ENCODE data around the gene CLASP2.
"Not testable (repeated sequence)": the region's sequence is repeated elsewhere in the genome, so short reads cannot be mapped to it uniquely, and the experiment has no call there.

Gene CLASP2

DNA sequence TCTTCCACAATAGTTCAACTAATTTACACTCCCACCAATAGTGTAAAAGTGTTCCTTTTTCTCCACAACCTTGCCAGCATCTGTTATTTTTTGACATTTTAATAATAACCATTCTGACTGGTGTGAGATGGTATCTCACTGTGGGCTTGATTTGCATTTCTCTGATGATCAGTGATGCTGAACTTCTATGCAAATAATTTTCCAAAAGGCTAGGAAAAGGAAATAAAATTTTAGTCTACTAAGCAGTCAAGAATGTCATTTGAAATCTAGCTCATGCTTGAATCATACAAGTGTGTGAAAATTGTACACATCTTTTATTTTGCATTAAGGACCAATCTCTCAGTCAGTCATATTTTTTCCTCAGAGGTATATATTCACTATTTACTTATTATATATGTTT is 176.1 kb downstream of the CLASP2 start:
- DNase-seq: no peak

DNA sequence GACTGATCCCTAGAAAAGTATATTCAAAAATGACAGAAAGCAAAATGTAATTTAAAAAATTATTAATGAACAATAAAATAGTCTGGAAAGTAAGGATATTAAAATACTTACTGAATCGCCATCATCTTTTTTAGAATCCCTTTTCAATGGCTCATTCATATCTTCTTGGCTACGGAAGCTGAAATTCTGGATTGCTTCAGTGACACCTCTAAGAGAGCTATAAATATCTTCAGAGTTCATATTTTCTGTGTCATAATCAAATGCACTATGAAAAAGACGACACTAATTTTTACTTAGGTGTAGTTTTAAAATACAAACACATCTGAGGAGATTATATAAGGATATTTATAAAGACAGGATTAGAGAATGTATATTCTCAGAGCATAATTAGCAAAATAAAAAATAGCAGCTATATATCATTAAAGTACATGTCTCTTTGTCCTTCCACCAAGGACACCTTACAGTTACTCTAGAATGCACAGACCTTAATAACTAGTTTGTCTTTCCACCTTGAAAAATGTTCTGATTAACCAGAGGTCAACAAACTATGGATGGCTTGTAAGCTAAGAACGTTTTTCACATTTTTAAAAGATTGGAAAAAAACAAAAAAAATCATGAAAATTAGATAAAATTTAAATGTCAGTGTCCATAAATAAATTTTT is 179.2 kb downstream of the CLASP2 start:
- no peak for DNase-seq

DNA sequence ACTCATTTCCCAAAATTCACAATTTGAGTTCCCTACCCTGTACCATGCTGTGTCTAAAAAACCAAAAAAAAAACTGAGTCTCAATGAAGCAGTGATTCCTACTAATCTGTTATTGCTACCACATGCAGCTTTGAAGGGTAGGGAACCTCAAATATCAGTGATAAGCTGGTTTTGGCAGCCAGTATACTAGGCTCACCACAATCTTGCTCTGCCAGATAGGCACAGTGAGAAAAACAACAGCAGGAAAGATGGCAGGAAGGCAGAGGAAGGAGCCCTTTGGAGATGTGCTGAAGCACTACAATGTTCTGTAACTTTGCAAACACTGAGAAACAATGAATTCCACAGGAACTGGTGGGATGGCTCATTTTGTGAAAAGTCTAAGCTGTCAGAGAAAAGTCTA is 180.9 kb downstream of the CLASP2 start:
- no peak for DNase-seq

DNA sequence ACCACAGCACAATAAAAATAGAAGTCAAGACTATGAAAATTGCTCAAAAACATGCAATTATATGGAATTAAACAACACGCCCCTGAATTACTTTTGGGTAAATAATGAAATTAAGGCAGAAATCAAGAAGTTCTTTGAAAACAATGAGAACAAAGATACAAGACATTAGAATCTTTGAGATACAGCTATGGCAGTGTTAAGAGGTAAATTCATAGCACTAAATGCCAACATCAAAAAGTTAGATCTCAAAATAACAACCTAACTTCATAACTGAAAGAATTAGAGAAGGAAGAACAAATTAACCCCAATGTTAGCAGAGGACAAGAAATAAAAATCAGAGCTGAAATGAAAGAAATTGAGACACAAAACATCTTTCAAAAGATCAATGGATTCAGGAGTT is 191.3 kb downstream of the CLASP2 start:
- no peak for DNase-seq

DNA sequence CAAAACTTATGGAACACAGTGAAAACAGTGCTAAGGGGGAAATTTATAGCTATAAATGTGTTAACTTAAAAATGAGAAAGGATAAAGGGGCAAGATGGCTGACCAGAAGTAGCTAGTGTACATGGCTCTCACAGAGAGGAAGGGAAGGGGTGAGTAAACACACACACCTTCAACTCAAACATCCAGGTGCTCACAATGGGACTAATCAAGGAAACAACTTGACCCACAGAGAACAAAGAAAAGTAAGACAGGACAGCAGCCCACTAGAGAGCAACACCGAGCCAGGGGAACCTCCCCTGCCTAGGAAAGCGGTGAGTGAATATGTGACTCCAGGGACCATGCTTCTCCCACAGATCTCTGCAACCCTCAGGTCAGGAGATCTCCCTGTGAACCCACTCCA is 192.8 kb downstream of the CLASP2 start:
- no peak for DNase-seq

DNA sequence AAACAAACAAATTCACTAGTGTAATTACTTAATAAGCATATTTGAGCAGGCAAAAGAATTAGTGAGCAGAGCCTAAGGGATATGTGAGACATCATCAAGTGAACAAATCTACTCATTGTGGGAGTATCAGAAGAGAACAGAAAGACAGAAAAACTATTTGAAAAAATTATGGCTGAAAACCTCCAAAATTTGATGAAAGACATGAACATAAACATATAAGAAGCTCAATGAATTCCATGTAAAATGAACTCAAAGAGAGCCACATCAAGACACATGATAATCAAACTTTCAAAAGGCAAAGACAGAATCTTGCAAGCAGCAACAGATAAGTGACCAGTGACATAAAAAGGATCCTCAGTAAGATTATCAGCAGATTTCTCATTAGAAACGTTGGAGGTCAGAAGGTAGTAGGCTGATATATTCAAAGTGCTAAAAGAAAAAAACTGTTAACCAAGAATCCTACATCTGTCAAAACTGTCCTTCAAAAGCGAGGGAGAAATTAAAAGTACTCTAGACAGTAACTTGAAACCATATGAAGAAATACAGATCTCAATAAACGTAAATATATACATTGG is 194.9 kb downstream of the CLASP2 start:
- no peak for DNase-seq

DNA sequence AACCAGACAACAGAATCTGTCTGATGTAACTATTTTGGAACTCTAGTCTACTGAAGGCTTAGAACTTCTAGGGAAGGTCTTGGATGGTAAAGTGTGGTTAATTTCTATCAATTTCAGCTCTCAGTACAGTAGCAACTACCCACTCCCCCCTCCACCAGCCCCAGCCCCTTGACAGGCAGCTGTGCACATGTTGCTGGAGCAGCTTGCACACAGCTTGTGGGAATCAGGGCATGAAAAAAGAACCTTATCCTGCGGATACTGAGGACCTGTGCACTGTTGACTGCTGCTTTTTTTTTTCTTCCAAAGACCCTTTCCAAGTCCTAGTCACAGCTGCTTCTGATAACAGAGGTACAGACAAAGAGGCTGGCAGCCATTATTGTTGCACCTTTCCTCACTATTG is 196.3 kb downstream of the CLASP2 start:
- no peak for DNase-seq

DNA sequence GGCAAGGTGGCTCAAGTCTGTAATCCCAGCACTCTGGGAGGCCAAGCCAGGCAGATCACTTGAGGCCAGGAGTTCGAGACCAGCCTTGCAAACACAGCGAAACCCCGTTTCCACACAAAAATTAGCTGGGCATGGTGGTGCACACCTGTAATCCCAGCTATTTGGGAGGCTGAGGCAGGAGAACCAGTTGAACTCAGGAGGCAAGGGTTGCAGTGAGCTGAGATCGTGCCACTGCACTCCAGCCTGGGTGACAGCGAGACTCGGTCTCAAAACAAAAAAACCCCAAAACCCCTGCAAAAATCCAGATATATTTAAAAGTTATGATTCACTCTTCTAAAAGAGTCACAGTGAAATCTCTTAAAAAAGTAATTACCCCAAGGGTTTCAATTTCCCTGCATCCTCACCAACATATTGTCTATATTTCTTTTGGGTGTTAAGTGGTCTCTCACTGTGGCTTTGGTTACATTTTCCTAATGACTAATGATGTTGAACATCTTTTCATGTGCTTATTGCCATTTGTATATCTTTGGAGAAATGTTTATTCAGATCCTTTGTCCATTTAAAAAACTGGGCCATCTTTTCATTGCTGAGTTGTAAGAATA is 204.7 kb downstream of the CLASP2 start:
- no peak for DNase-seq

DNA sequence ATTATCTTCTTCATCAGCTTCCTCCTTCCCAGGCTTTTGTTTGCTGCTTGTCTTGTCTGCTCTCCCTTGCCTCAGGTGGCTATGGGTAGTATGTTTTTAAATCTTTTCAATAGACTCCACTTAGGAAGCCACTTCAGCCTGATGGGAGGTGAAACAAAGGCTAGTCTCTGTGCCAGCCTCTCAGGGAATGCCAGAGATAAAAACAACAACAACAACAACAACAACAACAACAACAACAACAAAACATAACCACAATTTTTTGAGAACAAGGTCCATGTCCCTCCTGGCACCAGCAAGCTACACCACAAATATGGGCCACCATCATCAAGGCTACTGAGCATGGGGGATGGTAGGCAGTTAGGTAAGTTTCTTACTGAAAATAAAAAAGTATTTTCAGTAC is 213.0 kb downstream of the CLASP2 start:
- no peak for DNase-seq

DNA sequence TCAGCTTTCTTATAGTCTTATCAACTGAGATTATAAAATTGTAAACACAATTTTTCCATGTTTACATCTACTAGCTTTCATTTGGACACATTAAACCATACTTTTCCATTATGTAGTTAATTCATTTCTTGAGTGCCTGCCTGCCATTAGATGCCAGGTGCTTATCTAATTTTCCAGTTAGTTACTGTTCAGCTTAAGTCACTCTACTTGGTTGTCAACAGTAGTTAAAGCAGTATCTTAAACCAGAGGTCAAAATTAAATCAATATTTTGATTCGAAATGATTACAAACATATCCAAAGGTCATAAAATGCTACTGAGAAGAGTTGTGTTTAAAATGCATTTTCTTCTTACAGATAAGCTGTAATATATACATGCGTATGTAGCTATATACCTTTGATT is 221.6 kb downstream of the CLASP2 start:
- DNase-seq: no peak

DNA sequence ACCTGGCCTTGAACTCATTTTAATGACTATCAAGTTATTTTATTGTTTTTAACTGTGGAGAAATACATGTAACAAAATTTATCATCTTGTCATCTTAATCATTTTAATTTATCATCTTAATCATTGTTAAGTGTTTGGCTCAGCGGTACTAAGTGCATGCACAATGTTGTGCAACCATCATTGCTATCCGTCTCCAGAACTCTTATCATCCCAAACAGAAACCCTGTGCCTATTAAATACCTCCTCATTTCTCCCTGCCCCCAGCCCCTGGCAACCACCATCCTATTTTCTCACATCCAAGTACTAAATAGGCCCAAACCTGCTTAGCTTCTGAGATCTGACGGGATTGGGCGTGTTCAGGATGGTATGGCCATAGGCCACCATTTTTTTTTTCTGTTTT is 226.3 kb downstream of the CLASP2 start:
- DNase-seq: no peak

DNA sequence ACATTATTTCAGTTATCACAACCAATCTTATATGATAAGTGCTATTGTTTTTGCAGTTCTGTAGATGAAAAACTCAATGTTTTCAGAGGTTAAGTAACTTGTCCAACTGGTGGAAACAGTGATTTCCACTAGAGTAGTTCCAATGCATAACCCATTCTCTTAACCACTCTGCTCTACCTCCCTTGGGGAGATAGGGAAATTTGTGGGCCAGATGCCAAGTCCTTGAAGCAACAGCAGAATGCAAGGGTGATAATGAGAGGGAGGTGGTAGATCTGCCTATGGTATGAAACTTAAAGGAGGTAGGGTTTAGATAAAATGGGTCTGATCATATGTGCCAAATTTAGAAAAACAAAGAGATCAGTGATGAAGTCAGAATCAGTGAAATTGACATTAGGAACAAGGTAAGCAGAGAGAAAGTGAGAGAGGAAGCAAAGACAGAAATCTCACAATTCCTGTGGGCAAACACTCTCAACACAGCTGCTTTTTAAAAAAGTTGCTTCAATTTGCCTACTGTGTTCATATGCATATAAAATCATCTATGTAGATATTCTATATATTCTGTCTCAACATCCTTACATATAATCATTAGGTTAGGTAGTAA is 227.3 kb downstream of the CLASP2 start:
- DNase-seq: no peak

DNA sequence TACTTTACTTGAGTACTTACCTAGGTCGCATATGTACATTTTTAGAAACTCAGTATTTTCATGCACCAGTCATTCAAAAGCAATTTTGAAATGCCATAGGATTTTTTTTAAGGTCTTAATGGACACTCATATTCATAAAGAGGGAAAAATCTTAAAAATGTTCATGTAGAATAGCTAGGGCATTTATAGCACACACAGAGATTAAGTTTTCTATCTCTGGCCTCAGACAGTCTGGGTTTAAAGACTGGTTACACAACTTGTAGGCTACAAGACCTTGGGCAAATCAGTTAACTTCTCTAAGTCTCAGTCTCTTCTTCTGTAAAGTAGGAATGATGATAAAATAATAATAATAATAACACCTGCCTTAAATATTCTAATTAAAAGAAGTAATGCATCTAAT is 229.4 kb downstream of the CLASP2 start:
- DNase-seq: no peak

DNA sequence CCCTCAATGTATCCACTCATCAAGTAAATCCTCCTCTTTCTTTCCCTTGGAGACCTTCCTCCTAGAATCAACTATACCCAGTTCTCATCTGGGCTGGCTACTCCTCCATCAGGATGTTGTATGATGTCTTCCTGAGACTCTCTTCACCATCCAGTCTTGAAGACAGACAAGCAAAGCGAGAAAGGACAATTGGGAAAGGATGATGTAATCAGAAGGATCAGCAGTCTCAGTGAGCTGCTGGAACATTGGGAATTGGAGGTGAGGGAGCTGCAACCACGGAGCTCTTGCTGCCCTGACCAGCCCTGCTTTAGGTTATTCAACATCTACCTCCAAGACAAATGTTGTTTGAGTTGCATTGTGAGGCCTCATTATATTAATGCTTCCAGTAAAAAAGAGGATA is 229.8 kb downstream of the CLASP2 start:
- no peak for DNase-seq

DNA sequence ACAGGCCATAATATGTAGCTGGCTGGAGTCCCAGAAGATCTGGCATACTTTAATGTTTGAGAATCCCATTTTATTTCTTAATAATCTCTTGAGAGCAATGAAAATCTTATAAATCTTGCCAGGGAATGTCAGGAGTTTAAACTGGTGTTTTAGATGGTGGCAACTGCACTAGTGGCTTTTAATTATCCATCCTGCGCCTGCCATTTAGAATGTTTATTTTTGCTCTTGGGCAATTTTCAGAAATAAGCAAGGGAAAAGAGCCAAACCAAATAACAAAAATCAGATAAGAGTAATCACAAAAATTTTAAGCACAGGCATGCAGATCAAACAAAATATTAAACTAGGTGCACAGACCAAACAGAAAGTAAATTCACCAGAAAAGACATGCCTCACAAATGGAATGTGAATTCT is 235.9 kb downstream of the CLASP2 start:
- no peak for DNase-seq

DNA sequence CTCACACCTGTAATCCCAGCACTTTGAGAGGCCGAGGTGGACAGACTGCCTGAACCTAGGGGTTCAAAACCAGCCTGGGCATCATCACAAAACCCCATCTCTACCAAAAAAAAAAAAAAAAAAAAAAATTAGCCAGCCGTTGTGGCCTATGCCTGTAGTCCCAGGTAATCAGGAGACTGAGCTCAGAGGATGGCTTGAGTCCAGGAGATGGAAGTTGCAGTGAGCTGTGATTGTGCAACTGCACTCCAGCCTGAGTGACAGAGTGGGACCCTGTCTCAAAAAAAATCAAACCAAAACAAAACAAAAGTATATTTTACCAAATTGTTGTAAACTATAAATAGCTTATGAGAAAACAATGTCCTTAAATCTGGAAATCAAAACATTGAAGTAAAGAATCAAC is 243.2 kb downstream of the CLASP2 start:
- no peak for DNase-seq

DNA sequence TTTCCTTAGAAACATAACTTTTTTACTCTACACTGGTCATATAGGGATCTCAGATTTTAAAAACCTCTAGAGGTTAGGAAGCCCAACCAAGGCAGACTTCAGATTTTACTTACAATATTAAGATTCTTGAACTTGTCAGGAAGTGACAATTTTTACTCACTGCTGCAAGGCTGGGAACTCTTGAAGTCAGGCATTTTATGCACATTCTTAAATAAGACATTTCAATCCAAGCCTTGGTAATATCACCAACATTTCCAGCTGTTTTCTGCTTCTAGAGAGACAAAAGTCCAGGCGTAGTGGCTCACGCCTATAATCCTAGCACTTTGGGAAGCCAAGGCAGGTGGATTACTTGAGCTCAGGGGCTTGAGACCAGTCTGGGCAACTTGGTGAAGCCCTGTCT is 244.2 kb downstream of the CLASP2 start:
- DNase-seq: no peak

DNA sequence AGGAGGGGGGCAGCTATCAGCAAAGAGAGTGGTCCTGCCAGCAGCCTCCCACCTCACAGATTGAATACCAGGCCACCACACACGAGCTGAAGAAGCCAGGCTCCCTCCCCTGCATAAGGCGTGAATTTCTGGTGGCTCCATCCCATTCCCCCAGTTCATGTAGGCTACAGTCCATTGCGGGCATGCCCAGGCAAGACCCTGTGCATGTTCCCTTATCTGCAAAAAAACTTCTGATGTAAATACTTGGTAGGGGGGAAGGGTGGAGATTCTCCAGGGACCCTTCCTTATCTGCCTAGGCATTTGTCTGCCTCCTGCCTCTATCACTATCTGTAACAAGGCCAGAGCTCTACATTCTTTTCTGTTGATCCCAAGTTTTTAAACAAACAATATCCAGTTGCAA is 250.3 kb downstream of the CLASP2 start:
- DNase-seq: no peak

DNA sequence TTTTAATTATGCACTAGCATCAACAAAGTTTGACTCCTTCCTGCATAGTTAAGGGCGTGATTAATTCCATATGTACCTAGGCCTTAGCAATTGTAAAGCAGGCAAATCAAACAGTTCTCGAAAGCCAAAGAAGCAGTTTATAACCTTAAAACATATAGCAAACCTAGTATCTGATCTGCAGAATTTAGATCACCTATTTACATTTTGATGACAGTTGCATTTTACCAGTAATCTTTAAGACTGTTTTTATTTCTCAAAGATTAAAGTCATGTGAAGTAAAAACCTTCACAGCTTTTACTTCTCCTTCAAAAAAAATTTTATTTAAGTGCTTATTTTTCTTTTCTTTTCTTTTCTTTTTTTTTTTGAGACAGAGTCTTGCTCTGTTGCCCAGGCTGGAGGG is 257.0 kb downstream of the CLASP2 start:
- no peak for DNase-seq

DNA sequence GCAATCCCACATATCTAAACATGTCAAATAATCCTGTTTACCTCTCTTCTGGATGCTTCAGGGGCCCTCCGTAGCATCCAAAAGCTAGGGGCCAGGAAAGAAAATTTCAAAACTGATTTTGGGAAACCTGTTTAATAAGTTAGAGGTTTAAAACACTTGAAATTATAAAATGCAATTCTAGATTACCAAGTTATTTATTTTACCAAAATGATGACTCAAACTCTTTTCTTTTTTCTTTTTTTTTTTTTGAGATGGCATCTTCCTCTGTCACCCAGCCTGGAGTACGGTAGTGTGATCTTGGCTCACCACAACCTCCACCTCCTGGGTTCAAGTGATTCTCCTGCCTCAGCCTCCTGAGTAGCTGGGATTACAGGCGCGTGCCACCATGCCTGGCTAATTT is 258.5 kb downstream of the CLASP2 start:
- not testable (repeated sequence) for DNase-seq

DNA sequence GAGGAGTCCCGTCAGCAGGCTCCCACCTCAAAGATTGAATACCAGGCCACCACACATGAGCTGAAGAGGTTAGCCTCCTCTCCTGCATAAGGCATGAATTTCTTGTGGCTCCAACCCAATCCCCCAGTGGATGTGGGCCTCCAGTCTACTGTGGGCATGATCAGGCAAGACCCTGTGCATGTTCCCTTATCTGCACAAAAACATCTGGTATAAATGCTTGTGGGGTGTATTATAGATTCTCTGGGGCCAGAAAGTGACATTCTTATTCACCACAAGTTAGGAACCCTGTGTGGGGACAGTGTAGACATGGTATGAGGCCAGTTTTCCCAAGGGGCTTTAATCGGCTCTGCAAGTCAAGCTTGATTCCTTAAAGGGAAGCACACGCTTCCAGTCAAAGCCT is 259.6 kb downstream of the CLASP2 start:
- no peak for DNase-seq

DNA sequence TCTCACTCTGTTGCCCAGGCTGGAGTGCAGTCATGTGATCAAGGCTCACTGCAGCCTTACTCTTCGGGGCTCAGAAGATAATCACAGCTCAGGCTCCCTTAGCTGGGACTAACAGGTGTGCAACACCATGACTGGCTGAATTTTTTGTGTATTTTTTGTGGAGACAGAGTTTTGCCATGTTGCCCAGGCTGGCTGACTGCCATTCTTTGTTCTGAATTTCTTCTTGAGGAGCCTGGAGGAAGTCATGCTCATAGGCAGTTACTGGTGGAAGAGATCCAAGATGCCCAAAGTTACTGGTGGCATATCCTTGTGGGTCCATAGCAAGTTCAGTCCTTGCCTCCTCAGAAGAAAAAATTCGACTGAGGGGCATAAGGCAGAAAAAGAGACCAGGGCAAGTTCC is 261.3 kb downstream of the CLASP2 start:
- no peak for DNase-seq

DNA sequence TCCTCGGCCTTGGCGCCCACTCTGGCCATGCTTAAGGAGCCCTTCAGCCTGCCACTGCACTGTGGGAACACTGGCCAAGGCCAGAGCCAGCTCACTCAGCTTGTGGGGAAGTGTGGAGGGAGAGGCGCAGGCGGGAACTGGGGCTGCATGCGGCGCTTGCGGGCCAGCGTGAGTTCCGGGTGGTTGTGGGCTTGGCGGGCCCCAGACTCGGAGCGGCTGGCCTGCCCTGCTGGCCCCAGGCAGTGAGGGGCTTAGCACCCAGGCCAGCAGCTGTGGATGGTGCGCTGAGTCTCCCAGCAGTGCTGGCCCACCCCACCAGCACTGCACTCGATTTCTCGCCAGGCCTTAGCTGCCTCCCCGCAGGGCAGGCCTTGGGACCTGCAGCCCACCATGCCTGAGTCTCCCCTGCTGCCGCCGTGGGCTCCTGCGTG is 264.7 kb downstream of the CLASP2 start:
- DNase-seq: no peak

DNA sequence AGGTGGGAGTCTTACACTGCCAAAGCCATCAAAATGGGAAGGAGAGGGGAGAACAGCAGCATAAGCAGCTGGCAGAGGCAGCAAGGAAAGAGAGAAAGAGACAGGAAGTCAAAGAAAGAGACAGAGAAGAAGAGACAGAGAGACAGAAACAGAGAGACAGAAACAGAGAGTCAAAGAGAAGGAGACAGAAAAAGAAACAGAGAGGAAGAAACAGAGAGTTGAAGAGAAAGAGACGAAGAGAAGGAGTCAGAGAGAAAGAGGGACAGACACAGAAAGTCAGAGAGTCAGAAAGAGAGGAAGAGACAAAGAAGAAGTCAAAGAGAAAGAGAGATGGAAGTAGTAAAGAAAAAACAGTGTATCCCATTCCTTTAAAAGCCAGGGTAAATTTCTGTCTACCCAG is 266.1 kb downstream of the CLASP2 start:
- not testable (repeated sequence) for DNase-seq

DNA sequence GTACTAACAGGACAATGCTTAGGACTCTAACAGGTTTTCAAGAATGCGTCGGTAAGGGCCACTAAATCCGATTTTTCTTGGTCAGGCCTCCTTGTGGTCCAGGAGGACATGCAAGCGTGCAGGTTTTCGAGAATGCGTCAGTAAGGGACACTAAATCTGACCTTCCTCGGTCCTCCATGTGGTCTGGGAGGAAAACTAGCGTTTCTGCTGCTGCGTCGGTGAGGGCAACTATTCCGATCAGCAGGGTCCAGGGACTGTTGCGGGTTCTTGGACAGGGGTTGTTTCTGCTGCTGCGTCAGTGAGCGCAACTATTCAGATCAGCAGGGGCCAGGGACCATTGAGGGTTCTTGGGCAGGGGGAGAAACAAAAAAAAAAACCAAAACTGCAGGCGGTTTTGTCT is 270.1 kb downstream of the CLASP2 start:
- DNase-seq: no peak

Measured in SHP77 treated with DMSO at 0.1 percent for 48 hours (cell line).